ENCODE data around the gene NAT16. TPM values are rescaled to one million over a fixed set of nuclear protein-coding genes. Genes with fewer than 3 reads are reported as not detected.

NAT16 gene
- total RNA-seq, 1 donor from 2014 or later: 0.12 TPM

GRCh38 chr7:101162551-101163278 lies 17.4 kb downstream of the NAT16 start:
- DNase-seq (ENCODE audit: low read depth): no peak
- no peak for TF ChIP-seq CTCF (conservative IDR thresholded peaks at IDR 0.05; ENCODE audit: low read depth, low read length)
- H3K4me3 ChIP-seq (ENCODE audit: low read depth, low read length): peak overlapping the region; percentile 43

DNA sequence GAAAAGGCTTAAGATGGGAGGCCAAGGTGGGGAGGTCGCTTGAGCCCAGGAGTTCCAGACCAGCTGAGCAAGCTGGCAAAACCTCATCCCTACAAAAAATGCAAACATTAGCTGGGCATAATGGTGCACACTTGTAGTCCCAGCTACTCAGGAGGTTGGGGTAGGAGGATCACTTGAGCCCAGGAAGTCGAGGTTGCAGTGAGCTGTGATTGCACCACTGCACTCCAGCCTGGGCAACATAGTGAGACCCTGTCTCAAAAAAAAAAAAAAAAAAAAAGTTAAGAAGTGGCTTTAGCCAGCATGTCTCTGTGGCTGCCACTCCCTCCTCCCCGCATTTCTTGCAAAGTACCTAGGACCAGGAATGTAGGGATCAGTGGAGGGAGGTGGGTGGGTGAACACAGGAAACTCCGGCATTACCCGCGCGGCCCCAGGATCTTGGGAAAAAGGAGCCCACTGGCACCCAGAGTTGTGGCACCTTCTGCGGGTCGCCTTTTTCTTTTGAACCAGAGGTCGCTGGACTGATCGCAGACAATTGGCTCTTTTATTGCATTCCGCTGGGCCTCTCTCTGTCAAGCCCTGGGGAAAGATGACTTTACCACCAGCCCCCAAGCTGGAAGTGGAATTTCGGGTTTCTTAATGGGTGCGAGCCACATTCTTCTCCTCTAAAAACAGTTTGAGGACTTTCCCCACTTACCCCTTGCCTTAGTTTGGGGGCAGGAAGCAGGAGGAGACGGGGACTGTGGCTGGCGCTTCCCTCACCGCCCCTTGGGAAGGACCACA lies 18.2 kb downstream of the NAT16 start:
- no peak for DNase-seq (ENCODE audit: low read depth)
- no peak overlapping the region for H3K4me3 ChIP-seq (ENCODE audit: low read depth, low read length)
- TF ChIP-seq CTCF (conservative IDR thresholded peaks at IDR 0.05; ENCODE audit: low read depth, low read length): no peak

DNA sequence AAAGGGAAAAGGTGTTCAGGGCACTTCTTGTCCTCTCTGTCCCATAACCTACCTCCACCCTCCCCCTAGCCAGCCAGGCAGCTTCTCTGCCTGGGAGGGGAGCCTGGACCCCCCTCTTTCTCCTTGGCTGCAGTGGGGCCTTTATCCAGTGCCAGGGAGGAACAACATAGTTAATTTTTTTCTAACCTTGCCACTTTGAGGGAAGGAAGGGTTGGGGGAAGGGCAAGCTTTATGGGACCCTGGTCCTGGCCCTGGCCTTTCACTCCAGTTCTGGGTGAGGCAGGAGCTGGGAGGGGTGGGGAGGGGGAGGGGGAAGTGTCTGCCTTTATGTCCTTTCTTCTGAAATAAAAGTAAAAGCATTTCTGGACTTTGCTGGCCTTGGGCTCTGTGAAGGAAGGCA lies 19.2 kb downstream of the NAT16 start:
- TF ChIP-seq CTCF (conservative IDR thresholded peaks at IDR 0.05; ENCODE audit: low read depth, low read length): no peak
- DNase-seq (ENCODE audit: low read depth): no peak

DNA sequence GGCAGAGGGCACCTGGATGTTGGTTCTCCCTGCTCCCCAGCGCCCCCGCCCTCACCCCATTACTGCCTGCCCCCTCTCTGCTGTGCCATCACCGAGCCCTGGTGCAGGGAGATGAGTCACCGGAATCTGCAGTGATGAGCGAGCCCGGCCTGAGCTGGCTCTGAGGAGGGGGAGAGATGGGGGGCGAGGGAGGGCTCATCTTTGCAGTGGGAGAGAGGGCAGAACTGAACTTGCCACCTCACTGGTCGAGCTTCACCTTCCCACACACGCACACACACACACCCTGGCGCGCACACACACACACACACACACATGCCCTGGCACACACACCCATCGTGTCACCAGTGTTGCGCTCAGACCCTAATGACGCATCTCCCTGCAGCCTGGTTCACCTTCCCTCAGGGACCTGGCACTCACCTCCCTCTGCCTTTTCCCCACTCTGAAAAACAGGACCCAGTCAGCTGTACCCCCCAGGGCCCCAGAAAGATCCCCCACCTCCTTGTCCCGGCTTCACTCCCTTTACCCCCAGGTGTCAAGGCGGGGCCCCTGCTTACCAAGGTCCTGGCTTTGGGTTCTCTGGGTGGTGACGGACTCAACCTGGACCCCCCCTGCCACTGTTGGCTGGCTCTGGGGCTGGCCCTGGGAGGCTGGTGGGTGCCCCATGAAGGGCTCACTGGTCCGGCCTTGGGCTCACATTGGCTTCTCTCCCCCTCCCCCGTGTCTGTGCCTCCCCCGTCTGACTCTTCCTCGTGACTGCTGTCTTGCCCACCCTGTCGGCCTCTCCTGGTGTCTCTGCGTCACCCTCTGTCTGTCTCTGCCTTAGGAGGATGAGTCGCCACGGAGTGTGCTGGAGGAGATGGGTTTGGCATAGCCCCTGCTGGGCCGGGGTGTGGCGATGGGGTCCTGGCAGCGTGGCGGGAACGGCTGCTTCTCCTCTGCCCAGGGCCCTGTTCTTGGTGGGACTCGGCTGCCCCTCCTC lies 20.1 kb downstream of the NAT16 start:
- DNase-seq (ENCODE audit: low read depth): no peak
- no peak for TF ChIP-seq CTCF (conservative IDR thresholded peaks at IDR 0.05; ENCODE audit: low read depth, low read length)

More for the DNA sequence above, 19.2 kb downstream of the NAT16 start:
- H3K4me3 ChIP-seq (ENCODE audit: low read depth, low read length): no peak overlapping the region

GRCh38 chr7:101156866-101157589 lies 23.1 kb downstream of the NAT16 start:
- TF ChIP-seq CTCF (conservative IDR thresholded peaks at IDR 0.05; ENCODE audit: low read depth, low read length): no peak
- DNase-seq (ENCODE audit: low read depth): no peak
- no peak overlapping the region for H3K4me3 ChIP-seq (ENCODE audit: low read depth, low read length)

More for the DNA sequence above, 20.1 kb downstream of the NAT16 start:
- H3K4me3 ChIP-seq (ENCODE audit: low read depth, low read length): no peak overlapping the region

DNA sequence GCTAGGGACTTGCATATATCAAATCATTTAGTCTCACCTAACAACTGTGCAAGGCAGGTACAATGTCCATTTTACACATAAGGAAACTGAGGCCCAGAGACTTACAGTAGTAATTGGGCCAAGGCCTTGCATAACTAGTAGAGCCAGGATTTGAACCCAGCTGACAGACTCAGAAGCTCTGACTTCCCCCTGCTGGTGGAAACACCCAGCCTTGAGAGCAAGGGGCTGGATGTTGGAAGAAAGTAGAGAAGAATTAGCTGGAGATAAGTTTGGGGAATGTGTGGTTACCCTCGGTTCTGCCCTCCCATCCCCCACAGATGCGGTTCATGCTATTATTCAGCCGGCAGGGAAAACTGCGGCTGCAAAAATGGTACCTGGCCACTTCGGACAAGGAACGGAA lies 23.8 kb downstream of the NAT16 start:
- no peak overlapping the region for H3K4me3 ChIP-seq (ENCODE audit: low read depth, low read length)
- no peak for DNase-seq (ENCODE audit: low read depth)
- TF ChIP-seq CTCF (conservative IDR thresholded peaks at IDR 0.05; ENCODE audit: low read depth, low read length): peak; percentile 44
